Measurements from ENCODE around the gene PSMB2. TPM values are rescaled to one million over a fixed set of nuclear protein-coding genes. Genes with fewer than 3 reads are reported as not detected.

Gene PSMB2
- total RNA-seq, 3 donors from 2014 or later, result 169 to 196 (median 191) TPM

DNA sequence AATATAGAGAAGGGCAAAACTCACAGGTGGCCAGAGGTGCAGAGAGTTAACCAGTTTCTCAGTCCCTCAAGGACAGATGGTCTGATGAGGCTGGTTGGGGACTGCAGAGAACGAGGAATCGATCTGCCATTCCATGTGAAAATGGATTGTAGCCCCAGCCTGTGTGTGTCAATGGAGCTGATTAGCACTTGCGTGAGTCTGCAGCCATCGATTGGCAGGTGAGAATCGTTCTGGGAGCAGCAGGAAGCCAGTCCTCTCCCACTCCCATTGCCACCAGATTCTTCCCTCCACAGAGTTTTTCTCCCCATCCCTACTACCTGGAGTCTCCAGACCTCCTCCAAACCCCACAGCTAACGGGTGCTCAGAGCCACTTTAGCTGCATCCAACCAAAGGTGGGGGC, 18.3 kb upstream of the PSMB2 start:
- Mint-ChIP-seq H3K27me3 (ENCODE audit: low read depth) (peaks cover 2% of the 10 kb centered on the region), H3K4me3 (no peak overlapping the region), H3K9me3 (no peaks in the 10 kb centered on the region), H3K4me1 (ENCODE audit: low read depth) (no peaks in the 10 kb centered on the region), H3K36me3 (ENCODE audit: insufficient read depth) (no peaks in the 10 kb centered on the region)
- ATAC-seq (no peak), DNase-seq (no peak)

DNA sequence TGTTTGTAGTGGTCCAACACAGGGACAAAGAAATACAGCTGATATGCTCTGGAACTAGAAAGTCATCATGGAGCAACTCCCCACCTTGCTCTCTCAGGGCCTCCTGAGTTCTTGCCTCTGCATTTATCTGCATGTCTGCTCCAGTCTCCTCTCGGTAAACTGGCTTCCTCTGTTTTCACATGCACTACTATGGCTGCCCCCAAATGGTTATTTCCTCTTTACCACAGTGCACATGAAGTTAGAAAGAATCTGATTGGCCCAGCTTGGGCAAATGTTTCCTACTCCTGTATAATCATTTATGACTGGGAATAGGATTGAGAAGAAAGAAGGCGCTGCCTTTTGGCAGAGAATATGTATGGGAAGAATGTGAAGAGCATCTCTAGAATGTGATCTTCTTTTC, 16.5 kb upstream of the PSMB2 start:
- no peak for ATAC-seq
- no peaks in the 10 kb centered on the region for H3K36me3 Mint-ChIP-seq (ENCODE audit: insufficient read depth)

DNA sequence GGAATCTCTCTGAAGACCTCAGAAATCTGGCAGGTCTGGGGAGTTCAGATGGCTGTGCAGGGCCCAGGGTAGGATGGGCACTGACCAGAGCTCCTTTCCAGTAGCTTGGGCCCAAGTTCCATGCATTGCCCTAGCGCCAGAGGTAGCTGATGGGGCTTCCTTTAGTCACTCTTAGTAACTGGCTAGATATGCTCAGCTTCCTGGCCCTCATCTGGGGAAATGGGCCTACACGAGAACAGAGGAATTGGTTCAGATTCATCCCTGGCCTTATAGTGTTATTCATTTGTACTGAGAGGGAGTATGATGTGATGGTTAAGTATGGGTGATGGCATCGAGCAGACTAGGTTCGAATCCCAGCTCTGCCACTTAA, 15.5 kb upstream of the PSMB2 start:
- no peaks in the 10 kb centered on the region for H3K9me3 Mint-ChIP-seq
- DNase-seq (no peak), ATAC-seq (no peak)
- no peak overlapping the region for H3K4me3 Mint-ChIP-seq
- no peaks in the 10 kb centered on the region for H3K27me3 Mint-ChIP-seq (ENCODE audit: low read depth)
- no peaks in the 10 kb centered on the region for H3K4me1 Mint-ChIP-seq (ENCODE audit: low read depth)
- no peaks in the 10 kb centered on the region for H3K36me3 Mint-ChIP-seq (ENCODE audit: insufficient read depth)

More for the DNA sequence above, 16.5 kb upstream of the PSMB2 start:
- no peaks in the 10 kb centered on the region for H3K4me1 Mint-ChIP-seq (ENCODE audit: low read depth)
- no peak overlapping the region for H3K4me3 Mint-ChIP-seq
- DNase-seq, result no peak
- no peaks in the 10 kb centered on the region for H3K27me3 Mint-ChIP-seq (ENCODE audit: low read depth)
- H3K9me3 Mint-ChIP-seq, result no peaks in the 10 kb centered on the region

DNA sequence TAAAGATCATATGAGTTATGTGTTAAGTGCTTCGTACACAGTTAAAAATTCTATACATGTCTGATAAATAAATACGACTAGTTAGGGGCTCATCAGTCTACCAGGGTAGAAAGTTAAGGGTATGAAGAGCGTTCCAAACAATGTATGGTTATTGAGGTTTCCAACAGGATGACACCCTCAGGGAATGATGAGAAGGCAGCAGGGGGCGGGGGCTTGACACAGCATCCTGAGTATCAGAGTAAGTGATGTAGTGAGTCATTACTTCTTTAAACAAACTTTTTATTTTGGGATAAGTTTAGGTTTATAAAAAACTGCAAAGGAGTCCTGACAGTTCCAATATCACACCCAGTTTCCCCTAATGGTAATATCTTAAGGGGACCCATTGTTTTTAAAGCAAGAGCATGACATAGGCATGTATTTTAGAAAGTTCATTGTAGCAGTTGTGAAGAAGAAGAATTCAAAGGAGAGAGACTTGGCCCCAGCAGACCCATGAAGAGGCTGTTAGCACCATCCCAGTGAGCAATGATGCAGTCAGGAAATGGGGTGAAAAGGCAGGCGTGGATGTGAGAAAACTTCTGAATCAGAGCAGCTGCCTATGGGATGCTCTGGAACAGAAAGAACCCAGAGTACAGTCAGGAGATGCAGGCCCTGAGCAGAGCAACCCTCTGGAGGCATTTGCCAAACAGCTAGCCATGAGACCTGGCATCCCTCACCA, 15.0 kb upstream of the PSMB2 start:
- no peak for DNase-seq
- Mint-ChIP-seq H3K9me3 (no peaks in the 10 kb centered on the region), H3K4me3 (no peak overlapping the region), H3K36me3 (ENCODE audit: insufficient read depth) (no peaks in the 10 kb centered on the region), H3K4me1 (ENCODE audit: low read depth) (no peaks in the 10 kb centered on the region), H3K27me3 (ENCODE audit: low read depth) (no peaks in the 10 kb centered on the region)
- ATAC-seq, result no peak

DNA sequence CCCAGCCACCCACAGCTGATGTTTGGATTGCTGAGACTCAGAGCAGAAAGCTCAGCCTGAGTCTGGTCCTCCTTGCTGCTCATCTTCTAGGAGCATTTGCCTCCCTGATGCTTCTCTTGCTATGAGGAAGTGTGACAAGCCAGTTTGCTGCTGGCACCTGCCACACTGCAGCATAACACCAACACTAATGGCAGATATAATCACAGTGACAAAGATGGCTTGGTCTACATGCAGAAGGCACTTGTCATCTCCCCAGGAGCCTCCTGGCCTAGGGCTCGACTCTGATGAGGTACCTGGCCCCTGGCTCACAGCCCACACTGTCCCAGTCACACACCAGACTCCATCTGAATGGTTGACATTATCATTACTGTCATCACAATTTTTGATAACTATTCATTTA, 13.9 kb upstream of the PSMB2 start:
- H3K4me3 Mint-ChIP-seq, result no peak overlapping the region
- DNase-seq, result no peak
- no peaks in the 10 kb centered on the region for H3K36me3 Mint-ChIP-seq (ENCODE audit: insufficient read depth)
- H3K4me1 Mint-ChIP-seq (ENCODE audit: low read depth), result no peaks in the 10 kb centered on the region
- H3K27me3 Mint-ChIP-seq (ENCODE audit: low read depth), result no peaks in the 10 kb centered on the region
- H3K9me3 Mint-ChIP-seq, result no peaks in the 10 kb centered on the region
- ATAC-seq, result no peak

DNA sequence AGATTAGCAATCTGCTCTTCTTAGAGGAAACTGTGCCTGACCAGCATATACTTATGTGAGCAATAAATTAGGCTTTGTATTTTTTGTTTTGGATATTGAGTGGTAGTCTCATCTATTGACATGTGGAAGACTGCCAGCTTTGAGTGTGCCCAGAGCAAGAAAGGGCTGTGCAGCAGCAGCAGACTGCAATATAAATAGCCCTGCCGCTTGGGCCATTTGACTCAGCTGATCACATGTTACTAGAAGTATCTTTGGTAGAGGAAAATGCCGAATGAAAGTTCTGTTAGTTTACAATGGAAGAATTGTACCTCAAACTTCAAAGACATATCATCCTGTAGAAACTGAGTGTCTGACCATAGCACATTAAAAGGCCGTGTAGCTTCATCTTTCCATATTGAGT, 9.1 kb upstream of the PSMB2 start:
- ATAC-seq (no peak), DNase-seq (no peak)
- Mint-ChIP-seq H3K9me3 (no peaks in the 10 kb centered on the region), H3K4me3 (no peak overlapping the region), H3K4me1 (ENCODE audit: low read depth) (no peaks in the 10 kb centered on the region), H3K27me3 (ENCODE audit: low read depth) (peaks cover 14% of the 10 kb centered on the region), H3K36me3 (ENCODE audit: insufficient read depth) (no peaks in the 10 kb centered on the region)

DNA sequence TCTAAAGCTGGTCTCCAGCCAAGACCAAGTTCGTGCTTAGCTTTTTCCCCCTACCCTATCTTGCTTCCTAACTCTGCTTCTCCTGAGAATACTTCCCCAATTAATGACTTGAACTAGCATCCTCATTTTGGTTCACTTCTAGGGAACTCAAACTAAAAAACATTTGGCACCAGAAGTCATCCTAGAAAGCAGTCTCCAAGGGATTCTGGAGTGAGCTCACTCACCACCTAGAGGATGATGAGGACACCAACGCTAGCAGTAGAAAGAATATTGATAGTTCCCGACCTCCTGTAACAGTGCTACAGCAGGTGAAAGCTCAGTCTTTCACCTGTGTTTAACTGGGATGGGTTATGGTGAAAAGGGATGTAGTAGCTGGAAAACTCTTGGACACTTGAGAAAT, 4.7 kb upstream of the PSMB2 start:
- peaks cover 3% of the 10 kb centered on the region for H3K36me3 Mint-ChIP-seq (ENCODE audit: insufficient read depth)
- H3K4me1 Mint-ChIP-seq (ENCODE audit: low read depth), result peaks cover 8% of the 10 kb centered on the region

DNA sequence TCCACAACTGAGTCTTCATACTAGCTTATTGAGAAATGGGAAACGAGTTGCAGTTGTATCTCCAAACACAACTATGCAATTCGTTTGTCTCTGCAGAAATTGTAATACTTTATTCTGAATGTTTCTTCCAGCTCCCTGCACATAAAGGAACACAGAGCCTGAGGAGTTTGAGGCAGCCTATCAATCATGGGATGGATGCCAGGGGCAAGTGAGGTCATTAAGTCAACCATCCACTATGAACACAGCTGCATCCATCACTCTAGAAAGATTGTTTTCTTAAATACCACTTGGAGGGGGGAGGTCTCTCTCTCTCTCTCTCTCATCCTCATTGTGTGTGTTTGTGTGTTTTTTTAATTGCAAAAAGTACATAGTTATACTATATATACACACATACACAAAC, 2.9 kb upstream of the PSMB2 start:
- Mint-ChIP-seq H3K4me1 (ENCODE audit: low read depth) (peaks cover 17% of the 10 kb centered on the region), H3K4me3 (no peak overlapping the region), H3K27me3 (ENCODE audit: low read depth) (peaks cover 19% of the 10 kb centered on the region), H3K9me3 (no peaks in the 10 kb centered on the region), H3K36me3 (ENCODE audit: insufficient read depth) (peaks cover 3% of the 10 kb centered on the region)
- DNase-seq (no peak), ATAC-seq (no peak)

More for the DNA sequence above, 4.7 kb upstream of the PSMB2 start:
- Mint-ChIP-seq H3K9me3 (no peaks in the 10 kb centered on the region), H3K27me3 (ENCODE audit: low read depth) (peaks cover 19% of the 10 kb centered on the region), H3K4me3 (no peak overlapping the region)
- ATAC-seq (no peak), DNase-seq (no peak)

DNA sequence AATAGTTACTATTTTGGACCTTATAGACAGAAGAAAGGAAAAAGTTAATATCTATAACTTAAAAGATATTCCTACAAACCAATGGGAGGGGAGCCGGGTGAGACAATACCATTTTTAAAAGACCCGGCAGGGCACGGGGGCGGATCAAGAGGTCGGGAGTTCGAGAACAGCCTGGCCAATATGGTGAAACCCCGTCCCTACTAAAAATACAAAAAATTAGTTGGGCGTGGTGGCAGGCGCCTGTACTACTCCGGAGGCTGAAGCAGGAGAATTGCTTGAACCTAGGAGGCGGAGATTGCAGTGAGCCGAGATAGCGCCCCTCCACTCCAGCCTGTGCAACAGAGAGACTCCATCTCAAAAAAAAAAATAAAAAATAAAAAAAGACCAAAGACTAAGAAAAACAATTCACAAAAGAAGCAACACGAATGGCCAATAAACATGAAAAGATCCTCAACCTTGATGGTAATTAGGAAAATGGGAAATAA, 1.2 kb upstream of the PSMB2 start:
- ATAC-seq, result no peak
- H3K4me3 Mint-ChIP-seq, result peak overlapping the region; percentile 100
- no peak for DNase-seq
- H3K36me3 Mint-ChIP-seq (ENCODE audit: insufficient read depth), result peaks cover 6% of the 10 kb centered on the region
- peaks cover 31% of the 10 kb centered on the region for H3K4me1 Mint-ChIP-seq (ENCODE audit: low read depth)
- peaks cover 19% of the 10 kb centered on the region for H3K27me3 Mint-ChIP-seq (ENCODE audit: low read depth)
- no peaks in the 10 kb centered on the region for H3K9me3 Mint-ChIP-seq

DNA sequence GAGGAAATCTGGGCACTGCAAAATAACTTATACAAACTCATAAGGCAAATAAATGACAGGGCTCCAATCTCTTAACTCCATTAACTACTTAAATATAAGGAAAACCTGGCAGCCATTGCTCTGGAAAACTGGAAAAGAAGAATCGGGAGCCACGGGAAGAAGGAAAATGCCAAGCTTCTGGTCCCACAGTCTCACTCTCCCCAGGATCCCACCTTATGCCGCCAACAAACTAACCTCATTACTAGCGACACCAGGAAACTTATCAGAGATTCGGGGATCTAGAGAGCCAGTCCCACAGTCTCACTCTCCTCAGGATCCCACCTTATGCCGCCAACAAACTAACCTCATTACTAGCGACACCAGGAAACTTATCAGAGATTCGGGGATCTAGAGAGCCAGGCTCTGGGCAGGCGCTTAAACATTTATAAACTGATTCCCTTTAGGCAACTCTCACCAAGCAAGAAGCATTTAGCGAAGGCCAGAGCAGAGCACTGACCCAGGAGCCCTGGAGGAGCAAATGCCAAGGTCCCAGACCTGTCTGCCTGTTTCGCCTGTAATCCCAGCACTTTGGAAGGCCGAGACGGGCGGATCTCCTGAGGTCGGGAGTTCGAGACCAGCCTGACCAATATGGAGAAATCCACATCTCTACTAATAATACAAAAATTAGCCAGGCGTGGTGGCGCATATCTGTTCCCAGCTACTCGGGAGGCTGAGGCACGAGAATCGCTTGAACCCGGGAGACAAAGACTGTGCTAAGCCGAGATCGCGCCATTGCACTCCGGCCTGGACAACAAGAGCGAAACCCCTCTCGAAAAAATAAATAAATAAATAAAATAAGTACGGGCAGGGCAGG, 720 bp downstream of the PSMB2 start:
- H3K4me1 Mint-ChIP-seq (ENCODE audit: low read depth), result peaks cover 35% of the 10 kb centered on the region
- peaks cover 7% of the 10 kb centered on the region for H3K27me3 Mint-ChIP-seq (ENCODE audit: low read depth)
- peak overlapping the region; percentile 100 for H3K4me3 Mint-ChIP-seq
- peaks cover 8% of the 10 kb centered on the region for H3K36me3 Mint-ChIP-seq (ENCODE audit: insufficient read depth)
- ATAC-seq (no peak), DNase-seq (no peak)
- no peaks in the 10 kb centered on the region for H3K9me3 Mint-ChIP-seq

DNA sequence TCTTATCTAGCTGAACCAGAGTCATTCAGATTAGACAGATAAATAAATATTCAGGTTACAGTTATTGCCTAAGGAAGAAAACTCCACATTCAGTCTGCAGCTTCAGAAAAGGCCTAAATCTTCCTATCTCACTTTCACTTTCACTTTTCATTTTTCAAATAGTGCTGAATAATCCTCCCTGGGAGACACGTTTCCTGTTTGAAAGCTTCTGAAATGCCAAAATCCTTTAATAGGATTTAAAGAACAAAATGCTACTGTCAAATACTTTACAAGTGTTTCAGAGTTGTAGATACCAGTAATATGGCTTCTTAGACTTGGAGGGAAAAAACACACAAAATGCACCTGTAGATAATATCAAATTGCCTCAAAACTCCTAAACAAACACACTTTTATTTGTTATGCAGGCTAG, 3.9 kb downstream of the PSMB2 start:
- DNase-seq, result no peak
- Mint-ChIP-seq H3K4me1 (ENCODE audit: low read depth) (peaks cover 35% of the 10 kb centered on the region), H3K27me3 (ENCODE audit: low read depth) (no peaks in the 10 kb centered on the region), H3K36me3 (ENCODE audit: insufficient read depth) (peaks cover 18% of the 10 kb centered on the region), H3K4me3 (peak overlapping the region; percentile 82), H3K9me3 (no peaks in the 10 kb centered on the region)
- ATAC-seq, result no peak

DNA sequence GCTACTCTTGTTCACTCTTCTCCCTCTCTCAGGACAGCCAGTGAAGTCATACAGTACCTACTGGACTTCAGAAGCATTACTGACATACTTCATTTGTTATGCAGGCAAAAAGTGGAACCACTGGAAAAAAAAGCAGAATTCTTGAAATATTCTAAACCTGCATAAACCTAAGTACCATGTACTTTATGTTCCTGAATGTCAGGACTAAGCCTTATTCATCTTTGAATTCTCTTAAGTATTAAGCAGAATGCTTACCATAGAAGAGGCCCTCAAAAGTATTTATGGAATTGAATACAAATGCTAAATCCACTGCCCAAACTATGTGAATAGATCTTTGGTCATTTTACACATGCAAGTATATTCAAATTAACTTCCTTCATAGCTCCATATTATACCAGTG, 7.8 kb downstream of the PSMB2 start:
- ATAC-seq, result no peak
- Mint-ChIP-seq H3K4me3 (no peak overlapping the region), H3K27me3 (ENCODE audit: low read depth) (no peaks in the 10 kb centered on the region), H3K36me3 (ENCODE audit: insufficient read depth) (peaks cover 37% of the 10 kb centered on the region), H3K9me3 (no peaks in the 10 kb centered on the region), H3K4me1 (ENCODE audit: low read depth) (peaks cover 15% of the 10 kb centered on the region)
- DNase-seq, result no peak

DNA sequence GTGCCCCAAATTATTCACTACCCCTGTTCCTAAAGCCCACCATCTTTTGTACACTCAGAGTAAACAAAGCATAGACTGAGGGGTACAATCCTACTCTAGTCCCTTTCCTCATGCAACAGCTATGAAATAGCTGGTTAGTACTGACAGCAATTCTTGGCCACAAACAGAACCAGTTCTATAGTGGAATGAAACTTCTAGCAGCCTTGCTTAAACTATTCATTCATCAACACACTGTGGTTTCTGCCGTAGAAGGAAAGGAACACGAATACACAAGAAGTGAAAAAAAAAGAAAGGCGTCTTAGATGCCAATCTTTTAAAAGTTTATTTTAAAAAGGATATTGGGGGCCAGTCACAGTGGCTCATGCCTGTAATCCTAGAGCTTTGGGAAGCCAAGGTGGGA, 9.9 kb downstream of the PSMB2 start:
- peaks cover 6% of the 10 kb centered on the region for H3K4me1 Mint-ChIP-seq (ENCODE audit: low read depth)
- DNase-seq (no peak), ATAC-seq (no peak)
- H3K36me3 Mint-ChIP-seq (ENCODE audit: insufficient read depth), result peaks cover 43% of the 10 kb centered on the region
- no peaks in the 10 kb centered on the region for H3K27me3 Mint-ChIP-seq (ENCODE audit: low read depth)
- H3K4me3 Mint-ChIP-seq, result no peak overlapping the region
- no peaks in the 10 kb centered on the region for H3K9me3 Mint-ChIP-seq

DNA sequence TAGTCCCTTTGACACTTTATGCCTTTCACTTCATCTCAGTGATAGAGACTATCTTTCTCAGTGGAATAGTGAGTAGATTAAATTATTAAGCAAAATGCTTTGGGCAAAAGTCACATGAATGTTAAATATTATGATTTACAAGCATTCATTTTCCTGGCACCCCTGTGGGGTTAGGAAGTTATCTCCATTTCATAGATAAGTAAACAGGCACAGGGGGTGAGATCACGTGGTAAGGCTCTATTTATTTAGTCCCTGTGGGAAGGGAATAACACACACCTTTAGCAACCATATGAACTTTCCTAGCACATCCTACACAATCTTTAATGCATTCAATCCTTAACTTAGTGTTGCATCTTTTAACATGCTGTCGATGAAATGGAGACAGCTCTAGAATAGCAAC, 12.3 kb downstream of the PSMB2 start:
- Mint-ChIP-seq H3K4me3 (no peak overlapping the region), H3K36me3 (ENCODE audit: insufficient read depth) (peaks cover 45% of the 10 kb centered on the region), H3K4me1 (ENCODE audit: low read depth) (peaks cover 6% of the 10 kb centered on the region), H3K9me3 (no peaks in the 10 kb centered on the region), H3K27me3 (ENCODE audit: low read depth) (no peaks in the 10 kb centered on the region)
- no peak for DNase-seq
- no peak for ATAC-seq

DNA sequence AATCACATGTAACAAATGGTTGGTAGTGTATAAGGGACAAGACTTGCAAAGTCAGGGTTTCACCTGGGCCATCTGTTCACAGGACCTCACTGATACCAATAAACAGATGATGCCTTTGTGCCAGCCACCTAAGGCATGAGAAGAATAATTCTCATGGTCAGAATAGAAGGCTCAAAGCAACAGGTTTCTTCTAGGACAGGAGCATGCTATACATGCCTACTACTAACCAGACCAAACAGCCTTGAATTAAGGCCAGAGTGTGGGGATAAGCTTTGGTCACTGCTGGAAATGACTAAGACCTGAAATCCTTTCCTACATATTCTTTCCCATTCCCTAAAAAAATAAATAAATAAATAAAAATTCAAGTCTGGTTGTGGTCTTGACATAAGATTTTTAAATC, 17.5 kb downstream of the PSMB2 start:
- ATAC-seq, result no peak
- Mint-ChIP-seq H3K4me1 (ENCODE audit: low read depth) (peaks cover 12% of the 10 kb centered on the region), H3K36me3 (ENCODE audit: insufficient read depth) (peaks cover 30% of the 10 kb centered on the region), H3K4me3 (no peak overlapping the region), H3K9me3 (no peaks in the 10 kb centered on the region), H3K27me3 (ENCODE audit: low read depth) (no peaks in the 10 kb centered on the region)
- DNase-seq, result no peak
